AG08395 (cell line): ENCODE results near the gene TNRC18.

Experiments
- DNase-seq: peaks from one replicate; pipeline ENCODE4 v3.0.0; 2012; ENCODE audit warnings: mixed read lengths, low spot score

The TNRC18 gene

DNA sequence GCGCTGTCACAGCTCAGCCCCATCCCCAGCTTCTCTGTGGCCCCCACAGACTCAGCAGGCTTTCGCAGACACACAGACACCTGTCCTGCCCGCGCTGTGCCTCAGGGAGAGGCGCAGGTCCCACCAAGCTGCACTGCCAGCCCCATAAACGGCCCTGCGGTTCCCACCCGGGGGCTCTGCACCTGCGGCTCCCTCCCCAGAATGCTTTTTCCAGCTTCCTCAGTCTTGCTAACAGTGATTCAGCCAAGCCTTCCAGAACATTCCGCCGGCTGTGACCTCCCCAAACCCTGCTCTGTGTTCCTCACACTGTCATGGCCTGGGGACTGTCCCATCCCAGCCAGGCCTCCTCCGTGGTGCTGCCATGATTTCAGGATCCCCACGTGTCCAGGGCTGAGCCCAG is 27.8 kb upstream of the TNRC18 start:
- DNase-seq, result no peak

DNA sequence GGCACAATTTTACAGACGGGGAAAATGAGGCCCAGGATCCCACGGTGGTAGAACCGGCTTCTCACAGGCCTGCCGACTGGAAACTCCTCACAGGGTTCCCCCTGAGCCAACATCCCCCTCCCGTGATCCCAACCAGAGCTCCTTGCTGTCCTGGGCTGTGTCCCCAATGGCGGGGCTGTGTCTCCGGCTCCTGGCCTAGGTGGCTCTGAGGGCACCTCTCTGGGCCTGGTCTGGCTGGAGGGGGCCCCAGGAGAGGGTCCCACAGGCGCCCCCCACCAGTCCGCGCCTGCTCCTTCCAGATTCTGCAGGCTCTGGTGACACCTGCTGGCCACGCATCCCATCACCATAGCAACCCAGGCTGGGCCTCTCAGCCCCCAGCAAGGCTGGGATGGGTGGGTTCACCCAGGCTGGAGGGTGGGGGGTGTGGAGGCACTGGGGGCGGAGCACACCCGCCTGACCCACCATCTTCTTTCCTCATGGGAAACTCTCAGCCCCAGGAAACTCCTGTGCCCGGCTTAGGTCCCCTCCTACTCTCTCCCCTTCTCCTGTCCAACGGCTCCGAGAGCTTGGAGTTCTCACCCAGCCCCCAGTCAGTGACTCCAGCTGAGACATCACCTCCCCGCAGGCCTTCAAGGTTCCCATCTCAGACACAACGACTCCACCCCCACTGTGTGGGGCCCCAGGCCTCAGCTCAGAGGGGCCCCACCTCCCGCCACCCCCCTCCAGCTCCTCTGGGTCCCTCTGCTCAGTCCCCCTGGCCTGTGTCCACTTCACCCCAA is 27.1 kb upstream of the TNRC18 start:
- peak; percentile 58 for DNase-seq

DNA sequence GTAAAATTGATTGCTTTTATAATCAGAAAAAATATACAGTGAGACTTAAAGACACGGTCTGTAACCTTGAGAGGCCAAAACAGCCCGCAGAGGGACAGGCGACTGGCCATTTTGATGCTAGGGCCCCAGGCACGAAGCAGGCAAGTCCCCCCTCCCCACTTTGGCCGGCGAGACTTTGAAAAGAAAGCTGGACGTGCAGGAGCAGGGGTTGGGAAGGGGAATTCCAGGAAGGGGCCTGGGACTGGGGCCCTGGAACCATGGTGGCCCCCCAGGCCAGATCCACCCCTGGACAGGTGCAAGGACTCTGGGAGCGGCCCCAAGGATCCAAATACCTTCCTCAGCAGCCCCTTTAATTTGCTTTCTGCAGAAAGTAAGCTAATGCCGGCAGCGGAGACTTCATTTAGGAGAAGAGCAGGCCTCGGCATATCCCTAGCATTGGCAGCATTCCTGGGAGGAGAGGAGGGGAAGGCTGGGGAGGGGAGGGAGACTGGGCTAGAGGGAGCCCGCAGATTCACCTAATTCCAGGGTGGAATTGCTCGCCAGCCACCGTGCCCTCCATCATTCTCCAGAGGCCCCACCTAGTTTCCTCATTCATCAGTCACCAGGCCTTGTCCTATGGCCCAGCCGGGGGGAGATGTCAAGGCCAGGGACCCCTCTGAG is 24.9 kb upstream of the TNRC18 start:
- no peak for DNase-seq

DNA sequence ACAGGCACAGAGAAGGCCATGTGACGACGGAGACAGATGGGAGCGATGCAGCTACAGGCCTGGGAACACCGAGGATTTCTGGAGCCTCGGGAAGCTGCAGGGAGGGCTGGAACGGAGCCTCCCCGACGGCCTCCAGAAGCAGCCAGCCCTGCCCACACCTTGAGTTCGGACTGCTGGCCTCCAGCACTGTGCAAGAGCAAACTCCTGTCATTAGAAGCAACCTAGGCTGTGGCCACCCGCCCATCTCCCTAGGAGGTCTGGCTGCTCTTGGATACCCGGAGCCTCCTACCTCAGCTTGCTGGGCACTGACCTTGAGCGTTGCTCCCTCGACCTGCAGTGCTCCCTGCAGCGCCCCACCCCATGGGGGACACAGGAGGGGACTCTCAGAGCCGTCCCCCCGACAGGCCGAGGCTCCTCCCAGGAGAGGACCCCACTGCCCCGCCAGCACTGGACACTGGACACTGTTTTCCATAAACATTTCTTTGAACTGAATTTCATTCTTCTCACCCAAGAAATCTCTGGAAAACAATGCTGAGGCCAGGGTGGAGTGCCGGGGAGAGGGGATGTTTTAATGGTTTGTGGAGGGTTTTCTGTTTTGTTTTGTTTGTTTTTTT is 22.5 kb upstream of the TNRC18 start:
- DNase-seq, result no peak

DNA sequence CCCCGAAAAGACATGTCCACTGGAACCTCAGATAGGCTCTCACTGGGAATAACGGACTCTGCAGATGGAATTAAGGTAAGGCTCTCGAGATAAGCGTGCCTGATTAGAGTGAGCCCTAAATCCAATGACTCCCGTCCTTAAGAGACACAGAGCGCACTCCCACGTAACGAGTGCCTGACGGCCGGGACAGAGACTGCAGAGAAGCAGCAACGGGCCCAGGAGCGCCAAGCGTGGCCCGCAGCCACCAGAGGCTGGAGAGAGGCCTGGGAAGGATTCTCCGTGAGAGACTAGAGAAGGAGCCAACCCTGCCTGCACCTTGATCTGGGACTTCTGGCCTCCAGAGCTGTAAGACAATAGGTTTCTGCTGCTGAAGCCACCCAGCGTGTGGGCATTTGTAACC is 20.0 kb upstream of the TNRC18 start:
- DNase-seq, result no peak

DNA sequence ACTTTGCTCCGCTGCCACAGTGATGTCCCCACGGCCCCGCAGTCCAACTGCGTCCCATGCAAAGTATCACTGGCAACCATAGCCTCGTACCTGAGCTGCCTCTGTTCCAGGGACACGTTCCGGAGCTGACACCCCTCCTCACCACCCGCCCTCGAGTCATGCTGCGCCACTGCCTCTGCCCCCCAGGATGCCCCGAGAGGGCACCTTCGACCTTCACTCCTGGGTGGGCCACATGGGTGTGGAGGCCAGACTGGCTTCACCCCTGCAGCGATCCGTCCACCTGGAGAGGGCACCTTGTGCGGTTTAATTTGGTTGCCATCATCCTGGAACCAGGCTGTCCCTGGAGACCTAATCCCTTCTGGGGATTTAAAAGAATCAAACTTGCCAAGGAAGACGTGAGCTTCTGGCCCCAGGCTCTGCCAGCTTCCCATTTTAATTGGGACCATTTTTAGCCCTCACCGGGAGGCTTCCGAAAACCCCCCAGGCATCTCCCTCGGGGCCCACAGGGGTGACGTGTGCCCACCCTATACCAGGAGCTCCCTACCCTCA is 19.2 kb upstream of the TNRC18 start:
- no peak for DNase-seq

DNA sequence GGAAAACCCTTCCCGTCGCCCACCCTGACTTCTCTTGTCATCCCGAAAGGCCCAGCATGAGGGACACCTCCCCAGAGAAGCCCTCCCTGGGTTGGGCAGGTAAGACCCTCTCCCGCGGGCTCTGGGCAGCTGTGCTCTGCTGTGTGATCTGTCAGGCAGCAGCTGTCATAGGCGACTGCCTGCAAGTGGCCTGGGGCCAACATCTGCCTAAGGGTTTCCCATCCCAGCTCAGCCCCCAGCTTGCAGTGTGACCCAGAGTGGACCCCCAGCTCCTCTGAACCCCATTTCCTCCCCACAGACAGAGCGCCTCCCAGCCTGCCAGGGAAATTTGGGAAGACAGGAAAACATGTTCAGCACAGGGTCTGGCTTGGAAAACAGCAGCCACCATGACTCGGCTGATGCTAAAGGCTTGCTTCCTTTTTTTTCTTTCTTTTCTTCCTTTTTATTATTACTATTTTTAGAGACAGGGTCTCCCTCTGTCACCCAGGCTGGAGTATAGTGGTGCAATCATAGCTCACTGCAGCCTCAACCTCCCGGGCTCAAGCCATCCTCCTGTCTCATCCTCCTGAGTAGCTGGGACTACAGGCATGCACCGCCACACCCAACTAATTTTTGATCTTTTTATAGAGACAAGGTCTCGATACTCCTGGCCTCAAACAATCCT is 18.3 kb upstream of the TNRC18 start:
- no peak for DNase-seq

DNA sequence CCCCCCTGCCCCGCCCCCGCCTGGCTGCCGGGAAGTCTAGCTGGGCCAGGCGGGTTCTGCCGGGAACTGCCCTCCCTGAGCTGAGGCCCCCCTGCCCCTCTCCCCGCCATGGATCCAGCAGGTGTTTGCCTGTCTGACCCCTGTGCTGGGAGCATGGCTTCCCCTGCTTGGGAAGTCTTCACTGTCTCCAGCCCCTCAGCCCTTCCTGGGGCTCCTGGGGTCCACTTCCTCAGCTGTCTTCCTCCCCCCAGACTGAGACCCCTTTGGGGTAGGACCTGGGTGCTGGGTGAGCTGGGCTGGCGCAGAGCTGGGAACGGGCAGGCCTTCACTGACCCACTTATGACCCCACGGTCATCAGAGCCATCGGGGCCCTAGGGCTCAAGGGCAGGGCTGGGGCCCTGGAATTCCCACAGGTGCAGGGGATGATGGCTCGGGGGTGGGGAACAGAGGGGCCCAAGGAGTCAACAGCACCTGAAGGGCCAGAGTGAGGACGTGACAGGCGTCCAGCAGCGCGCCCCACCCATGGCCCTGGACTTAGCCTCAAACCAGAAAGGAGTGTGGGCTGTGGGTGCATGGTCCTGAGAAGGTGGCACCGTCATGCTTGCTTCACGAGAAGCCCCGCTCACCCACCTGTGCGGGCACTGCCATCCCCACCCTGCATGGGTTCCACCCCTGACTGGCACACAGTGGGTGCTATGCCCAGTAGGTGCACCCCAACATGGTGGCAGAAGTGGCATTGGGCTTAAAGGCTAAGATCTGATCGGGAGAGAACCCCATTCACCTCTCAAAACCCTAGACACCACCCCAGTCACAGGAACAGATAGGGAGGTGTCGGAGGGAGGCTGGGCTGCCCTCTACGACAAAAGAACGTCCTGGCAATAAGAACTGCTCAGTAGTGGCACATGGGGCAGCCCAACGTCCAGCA is 16.2 kb upstream of the TNRC18 start:
- no peak for DNase-seq

DNA sequence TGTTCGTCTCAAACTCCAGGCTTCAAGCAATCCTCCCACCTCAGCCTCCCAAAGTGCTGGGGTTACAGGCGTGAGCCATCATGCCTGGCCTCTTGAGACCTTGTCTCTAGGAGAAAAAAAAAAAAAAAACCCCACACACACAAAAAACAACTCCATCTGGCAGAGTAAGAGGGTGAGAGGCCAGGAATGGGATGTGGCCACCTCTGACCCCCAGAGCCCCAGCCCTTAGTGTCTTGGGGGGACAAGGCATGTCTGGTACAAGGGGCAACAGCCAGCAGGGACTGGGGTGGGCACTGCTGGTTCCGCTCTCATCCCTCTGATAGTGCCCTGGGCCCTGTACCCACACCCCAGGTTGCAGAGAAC is 15.6 kb upstream of the TNRC18 start:
- DNase-seq, result no peak

DNA sequence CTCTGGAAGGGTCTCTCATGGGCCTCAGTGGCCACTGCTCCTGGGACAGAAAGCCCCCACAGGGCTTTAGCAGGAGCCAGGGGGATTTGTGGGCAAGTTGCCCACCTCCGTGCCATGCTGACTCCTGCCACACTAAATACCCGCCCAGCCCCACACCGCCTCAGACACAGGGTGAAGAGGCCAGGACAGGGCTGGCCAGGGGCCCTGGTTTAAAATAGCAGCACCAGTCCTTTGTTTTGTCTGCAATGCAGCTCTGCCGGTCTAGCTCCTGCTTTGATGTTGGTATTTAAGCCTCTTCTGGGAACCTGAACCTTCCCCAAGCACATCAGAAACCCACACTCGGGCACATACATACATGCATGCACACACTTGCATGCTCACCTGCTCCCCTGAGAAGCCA is 14.4 kb upstream of the TNRC18 start:
- no peak for DNase-seq

DNA sequence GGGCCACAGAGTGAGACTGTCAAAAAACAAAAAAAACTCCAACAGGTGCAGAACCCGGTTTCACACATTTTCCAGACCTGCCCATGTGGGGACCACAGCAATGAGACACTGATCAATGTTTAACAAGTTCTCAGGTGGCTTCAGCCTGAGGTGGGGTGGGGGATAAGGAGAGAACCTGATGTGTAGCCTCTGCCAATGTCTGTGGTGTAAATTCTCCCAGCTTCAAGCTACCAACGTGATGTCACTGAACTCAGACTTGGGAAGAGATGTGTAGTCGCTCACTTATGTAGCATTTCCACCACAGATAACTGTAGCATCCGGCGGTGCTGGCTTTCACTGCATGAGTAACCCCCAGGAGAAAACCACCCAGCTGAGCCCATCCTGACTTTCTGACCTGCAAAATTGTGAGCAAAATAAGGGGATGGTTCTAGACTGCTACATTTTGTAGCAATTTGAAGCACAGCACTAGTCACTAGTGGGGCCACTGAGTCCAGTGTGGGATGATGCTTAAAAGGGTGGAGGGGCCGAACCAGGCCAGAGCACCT is 13.8 kb upstream of the TNRC18 start:
- no peak for DNase-seq

DNA sequence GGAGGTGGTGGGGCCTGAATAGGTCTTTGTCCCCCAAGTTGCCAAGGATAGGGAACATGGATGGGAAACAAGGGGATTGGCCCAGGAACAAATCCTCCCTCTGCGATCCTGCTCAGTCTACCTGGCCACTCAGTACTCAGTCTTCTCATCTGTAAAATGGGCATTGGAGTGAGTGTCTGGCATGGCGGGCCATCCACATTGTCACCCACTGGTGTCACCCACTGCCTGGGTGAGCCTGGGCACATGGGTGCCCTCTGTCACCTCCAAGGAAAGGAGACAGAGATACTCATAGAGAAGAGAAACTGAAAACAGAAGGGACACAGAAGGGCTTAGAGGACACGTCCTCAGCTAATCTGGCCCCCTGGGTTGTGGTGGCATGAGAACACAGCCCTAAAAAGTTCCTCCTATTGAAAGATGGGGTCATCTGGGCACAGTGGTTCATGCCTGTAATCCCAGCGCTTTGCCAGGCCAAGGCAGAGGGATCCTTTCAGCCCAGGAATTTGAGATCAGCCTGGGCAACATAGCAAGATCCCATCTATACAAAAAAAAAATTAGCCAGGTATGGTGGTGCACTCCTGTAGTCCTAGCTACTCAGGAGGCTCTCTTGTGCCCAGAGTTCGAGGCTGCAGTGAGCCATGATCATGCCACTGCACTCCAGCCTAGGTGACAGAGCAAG is 12.5 kb upstream of the TNRC18 start:
- DNase-seq, result no peak

DNA sequence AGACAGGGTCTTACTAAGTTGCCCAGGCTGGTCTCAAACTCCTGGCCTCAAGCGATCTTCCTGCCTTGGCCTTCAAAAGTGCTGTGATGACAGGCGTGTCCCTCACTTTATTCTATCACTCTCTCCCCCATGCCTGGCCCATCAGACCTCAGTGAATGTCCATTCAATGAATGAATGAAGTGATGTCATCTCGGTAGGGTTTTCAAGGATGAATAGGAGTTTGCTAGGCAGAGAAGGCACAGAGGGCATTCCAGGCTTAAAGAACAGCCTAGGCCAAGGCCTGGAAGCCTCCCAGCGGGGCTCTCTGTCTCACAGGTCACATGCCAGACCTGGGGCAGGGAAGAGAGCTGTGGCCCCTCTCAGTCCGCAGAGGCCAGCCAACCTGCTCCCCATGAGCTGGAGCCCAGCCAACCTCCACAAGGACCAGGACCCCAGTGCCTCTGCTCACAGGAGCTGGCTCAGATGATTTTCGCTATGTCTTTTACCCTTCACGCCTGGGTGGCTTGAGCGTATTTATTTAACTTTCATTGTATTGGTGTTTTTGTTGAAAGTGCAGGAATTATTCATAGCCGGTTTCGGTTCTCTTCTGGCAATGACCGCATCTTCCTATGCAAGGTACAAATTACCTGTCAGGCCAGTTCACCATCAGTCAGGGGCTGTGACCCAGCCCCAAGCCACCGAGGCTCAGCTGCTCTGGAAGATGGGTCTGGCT is 11.8 kb upstream of the TNRC18 start:
- no peak for DNase-seq

DNA sequence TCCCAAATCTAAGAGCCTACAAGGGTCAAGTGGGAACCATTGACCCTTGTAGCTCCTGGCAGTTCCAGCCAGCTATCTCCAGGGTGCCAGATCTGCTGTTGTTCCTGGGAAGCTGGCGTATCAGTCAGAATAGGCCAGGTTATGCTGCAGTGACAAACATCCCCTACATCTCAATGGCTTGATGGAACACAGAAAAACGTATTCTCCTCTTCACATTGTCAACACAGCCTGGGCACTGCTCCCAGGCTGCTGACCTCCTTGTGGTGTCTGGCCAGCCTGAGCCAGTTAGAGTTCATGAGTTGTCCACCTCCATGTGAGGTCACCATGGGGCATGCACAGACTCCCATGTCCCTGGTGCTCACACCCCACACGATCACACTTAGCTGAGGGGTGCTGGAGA is 9.5 kb upstream of the TNRC18 start:
- DNase-seq, result no peak

DNA sequence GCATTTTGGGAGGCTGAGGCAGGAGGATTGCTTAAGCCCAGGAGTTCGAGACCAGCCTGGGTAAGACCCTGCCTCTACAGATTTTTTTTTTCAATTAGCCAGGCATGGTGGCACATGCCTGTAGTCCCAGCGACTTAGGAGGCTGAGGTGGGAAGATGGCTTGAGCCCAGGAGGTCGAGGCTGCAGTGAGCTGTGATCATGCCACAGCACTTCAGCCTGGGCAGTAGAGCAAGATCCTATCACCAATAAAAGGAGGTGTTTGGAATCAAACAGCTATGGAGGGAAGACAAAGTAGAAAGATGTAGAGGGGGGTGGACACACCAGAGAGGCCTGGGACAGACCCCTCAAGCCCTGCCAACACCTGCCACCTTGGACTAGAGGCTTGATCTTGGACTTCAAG is 9.1 kb upstream of the TNRC18 start:
- no peak for DNase-seq

DNA sequence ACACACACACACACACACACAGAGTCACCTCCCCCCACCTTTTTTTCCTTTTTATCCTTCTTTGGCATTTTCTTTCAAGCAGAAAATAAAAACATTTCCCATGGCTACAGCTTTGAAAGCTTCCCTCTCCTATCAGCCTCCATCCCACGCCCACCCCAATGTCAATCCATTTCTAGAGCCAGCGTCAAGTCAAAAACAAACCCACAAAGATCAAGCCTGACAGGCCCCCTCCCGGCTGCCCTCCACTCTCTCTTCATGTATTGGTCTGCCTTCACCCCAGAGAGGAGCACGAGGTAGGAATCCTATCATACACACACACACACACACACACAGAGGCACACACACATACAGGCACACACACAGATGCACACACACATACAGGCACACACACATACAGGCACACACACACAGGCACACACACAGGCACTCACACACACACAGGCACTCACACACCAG is 8.0 kb upstream of the TNRC18 start:
- no peak for DNase-seq

DNA sequence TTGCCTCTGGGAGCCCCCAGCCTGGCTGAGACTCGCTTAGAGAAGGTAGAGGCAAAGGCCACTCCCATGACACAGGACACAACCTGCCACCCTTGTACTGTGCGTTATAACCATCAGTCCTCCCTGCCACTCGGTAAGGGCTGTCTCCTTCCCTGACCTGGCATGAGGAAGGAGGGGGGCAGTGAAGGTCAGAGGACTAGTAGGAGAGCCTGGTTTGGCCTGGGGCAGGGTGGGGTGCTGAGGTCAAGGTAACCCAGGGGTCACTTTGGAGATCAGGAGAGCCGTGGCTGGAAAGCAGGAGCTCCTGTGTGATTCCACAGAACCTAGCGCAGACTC is 6.9 kb upstream of the TNRC18 start:
- DNase-seq, result no peak

DNA sequence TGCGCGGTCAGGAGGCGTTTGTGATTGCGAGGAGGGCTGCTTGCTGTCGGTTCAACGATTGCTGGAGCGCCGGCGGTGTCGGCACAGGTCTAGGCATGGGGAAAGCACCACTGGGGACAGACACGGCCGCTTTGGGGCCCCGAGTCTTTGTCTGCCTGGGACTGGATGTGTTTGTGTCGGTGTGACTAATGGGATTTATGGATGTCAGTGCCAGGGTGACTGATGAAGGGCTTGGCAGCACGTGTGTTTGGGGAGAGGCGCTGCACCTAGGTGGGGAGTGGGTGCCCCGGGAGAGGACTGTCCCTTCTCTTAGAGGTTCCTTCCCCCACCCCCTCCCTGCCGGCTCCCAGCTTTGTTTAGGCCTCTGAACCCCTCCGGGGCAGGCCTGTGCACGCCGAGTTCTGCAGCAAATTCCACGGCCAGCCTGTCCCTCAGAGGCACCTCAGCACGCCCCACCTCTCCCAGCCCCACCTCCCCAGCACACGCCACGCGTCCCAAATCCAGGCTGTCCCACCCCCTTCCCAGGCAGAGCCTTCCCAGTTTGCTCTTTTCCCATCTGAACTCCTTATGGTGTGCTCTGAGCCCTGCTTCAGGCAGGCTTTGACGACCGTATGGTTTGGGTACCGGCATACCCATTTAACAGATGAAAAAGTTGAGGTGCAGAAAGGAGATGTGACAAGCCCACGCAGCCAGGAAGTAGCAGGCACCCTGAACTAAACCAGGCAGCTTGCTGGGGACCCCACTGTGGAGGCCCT is 6.4 kb upstream of the TNRC18 start:
- peak; percentile 62 for DNase-seq

DNA sequence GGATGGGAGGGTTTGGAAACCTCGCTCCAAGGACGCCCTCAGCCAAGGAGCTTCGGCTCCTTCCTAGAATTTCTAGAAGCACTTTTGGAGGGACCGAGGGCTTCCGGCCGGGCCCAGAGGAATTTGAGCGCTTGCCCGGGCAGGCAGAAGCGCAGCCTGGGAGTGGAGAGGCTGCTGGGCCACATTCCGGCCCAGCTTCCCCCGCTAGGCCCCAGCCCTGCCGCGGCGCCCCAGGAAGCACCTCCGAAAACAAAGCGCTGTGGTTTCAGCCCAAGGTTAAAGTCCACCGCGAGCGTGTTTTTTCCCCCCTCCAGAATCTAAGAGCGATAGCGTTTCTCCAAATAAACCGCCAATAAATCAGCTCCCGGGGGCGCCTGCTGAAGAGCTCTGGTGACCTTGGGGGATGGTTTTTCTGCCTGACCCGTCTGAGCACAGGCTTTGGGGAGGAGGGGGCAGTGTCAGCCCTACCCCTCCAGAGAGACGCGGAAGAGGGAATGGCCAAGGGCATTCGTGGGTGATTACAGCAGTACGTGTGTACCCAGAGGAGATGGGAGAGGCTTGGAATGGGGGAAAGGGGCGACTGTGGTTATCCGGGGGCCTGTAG is 5.7 kb upstream of the TNRC18 start:
- no peak for DNase-seq
